ENCODE measurements around the gene PCBP2.
"Not testable (repeated sequence)": the region's sequence is repeated elsewhere in the genome, so short reads cannot be mapped to it uniquely, and the experiment has no call there.

Gene PCBP2

GRCh38 chr12:53441040-53441833 lies 10.7 kb upstream of the PCBP2 start, which contains the start of gene PRR13:
TSS of gene PRR13 (plus strand) at chr12:53441734. CDS start at chr12:53442715, 981 bp downstream.
- DNase-seq = peak; percentile 99

GRCh38 chr12:53443955-53444354 lies 7.9 kb upstream of the PCBP2 start:
- DNase-seq = no peak

GRCh38 chr12:53444593-53445325 lies 7.1 kb upstream of the PCBP2 start:
- not testable (repeated sequence) for DNase-seq

GRCh38 chr12:53450936-53451335 lies 966 bp upstream of the PCBP2 start:
- no peak for DNase-seq

- DNase-seq = peak; percentile 72 to 86
These were observed 516 bp downstream of the PCBP2 start for GRCh38 chr12:53452159-53453077.

GRCh38 chr12:53453953-53454640 lies 2.2 kb downstream of the PCBP2 start:
- no peak for DNase-seq

- DNase-seq = no peak
These were observed 2.8 kb downstream of the PCBP2 start for GRCh38 chr12:53454707-53455106.

GRCh38 chr12:53456654-53457366 lies 4.9 kb downstream of the PCBP2 start:
- no peak for DNase-seq

GRCh38 chr12:53459097-53459496 lies 7.2 kb downstream of the PCBP2 start:
- DNase-seq = no peak

- DNase-seq = no peak
These were observed 9.2 kb downstream of the PCBP2 start for GRCh38 chr12:53461059-53461458.

GRCh38 chr12:53461591-53461990 lies 9.7 kb downstream of the PCBP2 start:
- DNase-seq = no peak

GRCh38 chr12:53462935-53463334 lies 11.0 kb downstream of the PCBP2 start:
- no peak for DNase-seq

GRCh38 chr12:53463802-53464560 lies 12.1 kb downstream of the PCBP2 start:
- DNase-seq = no peak

GRCh38 chr12:53464685-53465418 lies 12.9 kb downstream of the PCBP2 start:
- no peak for DNase-seq

GRCh38 chr12:53465679-53466078 lies 13.8 kb downstream of the PCBP2 start:
- DNase-seq = no peak

- no peak for DNase-seq
These were observed 14.7 kb downstream of the PCBP2 start for GRCh38 chr12:53466640-53467039.

- DNase-seq = no peak
These were observed 15.2 kb downstream of the PCBP2 start for GRCh38 chr12:53467082-53467481.

GRCh38 chr12:53467880-53468279 lies 16.0 kb downstream of the PCBP2 start:
- no peak for DNase-seq

- DNase-seq = no peak
These were observed 16.4 kb downstream of the PCBP2 start for GRCh38 chr12:53468282-53468681.

GRCh38 chr12:53472056-53472582 lies 20.2 kb downstream of the PCBP2 start:
- no peak for DNase-seq

All from CD4-positive, alpha-beta T cell treated with Interferon alpha-2 for 1 hour (primary cell).